Stimulated activated CD8-positive, alpha-beta memory T cell treated with anti-CD3 and anti-CD28 coated beads, Interleukin-12 subunit alpha, Interleukin-12 subunit beta, amount 100 ng/mL, for 24 hours (primary cell): ENCODE results near the gene RNF34.

ENCODE experiments used
- DNase-seq: peaks from one replicate; pipeline ENCODE4 v3.0.0-alpha.2; 2020; ENCODE audit errors: extremely low read depth

The RNF34 gene

DNA sequence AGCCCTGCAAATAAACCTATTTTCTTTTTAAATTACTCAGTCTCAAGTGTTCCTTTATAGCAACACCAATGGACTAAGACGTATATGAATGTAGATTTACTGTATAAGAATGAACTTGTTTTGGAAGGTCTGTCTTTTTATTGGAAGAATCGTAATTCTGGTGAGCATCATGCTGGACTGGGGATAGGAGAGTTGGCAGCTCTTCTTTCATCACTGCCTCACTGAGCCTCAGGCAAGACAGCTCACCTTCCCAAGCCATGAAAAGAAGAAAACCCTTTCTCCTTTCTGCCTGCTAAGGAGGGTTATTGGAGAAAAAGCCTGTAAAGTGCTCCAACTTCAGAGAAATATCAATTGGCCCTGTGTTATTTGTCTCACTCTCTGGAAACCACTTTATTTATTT lies 9.1 kb upstream of the RNF34 start:
- no peak for DNase-seq

DNA sequence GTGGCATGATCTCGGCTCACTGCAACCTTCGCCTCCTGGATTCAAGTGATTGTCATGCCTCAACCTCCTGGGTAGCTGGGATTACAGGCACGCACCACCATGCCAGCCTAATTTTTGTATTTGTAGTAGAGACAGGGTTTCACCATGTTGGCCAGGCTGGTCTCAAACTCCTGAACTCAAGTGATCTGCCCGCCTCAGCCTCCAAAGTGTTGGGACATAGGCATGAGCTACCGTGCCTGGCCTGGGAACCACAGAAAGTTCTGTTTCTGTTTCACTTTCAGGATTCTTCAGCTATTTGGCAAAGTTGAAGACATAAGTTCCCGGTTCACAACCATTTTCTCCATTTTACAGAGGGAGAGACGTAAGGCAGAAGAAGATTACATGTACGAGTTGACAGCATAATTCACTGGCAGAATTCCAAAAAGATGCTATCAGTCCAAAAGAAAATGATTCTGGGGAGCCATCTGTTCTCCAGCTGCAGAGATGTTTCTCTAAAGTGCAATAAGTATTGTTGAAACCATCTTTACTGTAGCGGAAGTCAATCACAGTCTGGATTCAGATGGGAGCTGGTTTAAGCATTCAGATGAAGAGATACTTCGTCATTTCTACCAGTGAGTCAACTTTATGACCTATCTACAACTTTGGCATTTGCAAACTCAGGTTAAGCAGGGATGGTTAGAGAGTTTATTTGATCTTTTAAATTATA lies 8.1 kb upstream of the RNF34 start:
- no peak for DNase-seq

DNA sequence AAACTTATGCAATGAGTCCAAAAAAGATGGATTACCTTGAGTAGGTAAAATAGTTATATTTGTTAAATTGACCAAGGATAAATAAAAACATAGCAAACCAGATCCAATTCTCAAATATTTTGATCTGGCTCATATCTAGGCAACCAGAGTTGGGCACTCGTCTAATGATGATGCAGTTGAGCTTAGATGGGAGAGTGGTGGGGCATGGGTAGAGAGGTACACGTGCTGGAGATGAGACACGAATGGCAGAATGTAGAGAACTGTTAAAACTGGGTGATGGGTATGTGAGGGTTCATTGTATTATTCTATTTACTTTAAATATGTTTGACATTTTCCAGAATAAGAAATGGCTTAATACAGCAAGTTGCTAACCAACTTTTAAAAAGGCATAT lies 7.6 kb upstream of the RNF34 start:
- no peak for DNase-seq

DNA sequence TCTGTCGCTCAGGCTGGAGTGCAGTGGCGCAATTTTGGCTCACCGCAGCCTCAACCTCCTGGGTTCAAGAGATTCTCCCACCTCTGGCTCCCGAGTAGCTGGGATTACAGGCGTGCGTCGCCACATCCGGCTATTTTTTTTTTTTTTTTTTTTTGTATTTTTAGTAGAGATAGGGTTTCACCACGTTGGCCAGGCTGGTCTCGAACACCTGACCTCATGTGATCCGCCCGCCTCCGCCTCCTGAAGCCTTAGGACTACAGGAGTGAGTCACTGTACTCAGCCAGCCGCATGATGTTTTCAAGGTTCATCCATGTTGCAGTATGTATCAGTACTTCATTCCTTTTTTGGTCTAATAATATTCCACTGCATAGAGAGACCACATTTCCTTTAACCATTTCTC lies 2.4 kb upstream of the RNF34 start:
- no peak for DNase-seq

DNA sequence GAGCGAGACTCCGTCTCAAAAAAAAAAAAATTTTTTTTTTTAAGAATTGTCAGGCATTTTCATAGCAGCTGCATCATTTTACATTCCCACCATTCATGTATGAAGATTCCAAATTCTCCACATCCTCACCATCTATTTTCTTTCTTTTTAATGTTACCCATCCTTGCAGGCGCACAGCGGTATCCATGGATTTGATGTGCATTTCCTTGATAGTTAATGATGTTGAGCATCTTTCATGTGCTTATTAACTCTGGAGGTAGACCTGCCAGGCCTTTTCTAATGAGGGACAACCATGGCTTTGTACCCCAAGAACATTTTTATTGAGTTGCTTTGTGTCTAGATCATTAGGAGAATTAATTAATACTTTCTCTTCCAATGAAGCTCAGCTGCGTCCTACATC lies 1.6 kb upstream of the RNF34 start:
- no peak for DNase-seq

DNA sequence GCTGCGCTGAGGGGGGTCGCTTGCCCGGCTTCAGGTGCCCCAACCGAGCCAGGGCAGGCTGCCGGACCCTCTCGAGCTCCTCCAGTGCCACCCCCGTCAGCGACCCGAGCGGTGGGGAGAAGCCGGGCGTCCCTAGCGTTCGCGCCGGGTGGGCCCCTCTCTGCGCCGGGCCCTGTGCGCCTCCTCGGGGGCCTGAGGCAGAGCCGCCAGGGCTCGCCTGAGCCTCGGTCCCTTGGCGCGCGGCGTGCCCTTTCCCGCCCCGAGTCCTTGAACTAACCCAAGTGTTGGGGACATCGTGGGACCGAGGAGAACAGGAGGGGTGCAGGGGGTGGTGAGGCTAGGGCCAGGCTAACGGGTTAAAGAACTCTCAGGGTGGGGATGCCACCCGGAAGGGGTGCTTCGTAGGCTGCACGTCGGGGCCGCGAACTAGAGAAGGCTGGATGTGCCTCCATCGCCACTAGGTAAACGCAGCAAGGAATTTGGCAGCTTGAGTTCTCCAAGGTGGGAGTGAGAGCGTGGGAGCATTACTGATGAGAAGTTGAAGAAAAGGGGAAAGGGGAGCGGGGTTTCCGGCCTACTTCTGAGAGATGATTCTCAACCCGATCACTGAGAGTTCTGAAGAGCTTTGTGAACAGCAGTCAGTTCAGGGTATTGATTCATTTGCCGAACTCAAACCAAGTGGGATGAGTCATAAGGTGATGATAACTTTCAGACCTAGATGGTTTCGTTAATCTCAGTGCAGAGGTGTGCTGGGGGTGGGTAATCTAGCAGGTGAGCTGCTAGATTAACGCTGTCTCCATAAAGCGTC lies 618 bp downstream of the RNF34 start:
- no peak for DNase-seq

DNA sequence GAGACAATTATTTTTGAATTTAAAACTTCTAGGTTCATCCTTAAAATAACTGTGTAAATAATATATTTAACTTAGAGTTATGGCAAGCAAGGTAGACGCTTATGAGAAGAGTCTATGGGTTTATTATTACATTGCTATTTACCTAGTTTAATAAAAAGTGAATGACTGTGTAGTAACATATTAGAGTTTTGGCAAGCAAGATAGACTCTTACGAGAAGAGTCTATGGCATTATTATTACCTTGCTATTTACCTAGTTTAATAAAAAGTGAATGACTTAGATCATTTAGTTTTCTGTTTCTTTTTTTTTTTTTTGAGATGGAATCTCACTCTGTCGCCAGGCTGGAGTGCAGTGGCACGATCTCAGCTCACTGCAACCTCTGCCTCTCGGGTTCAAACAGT lies 3.8 kb downstream of the RNF34 start:
- DNase-seq: no peak

DNA sequence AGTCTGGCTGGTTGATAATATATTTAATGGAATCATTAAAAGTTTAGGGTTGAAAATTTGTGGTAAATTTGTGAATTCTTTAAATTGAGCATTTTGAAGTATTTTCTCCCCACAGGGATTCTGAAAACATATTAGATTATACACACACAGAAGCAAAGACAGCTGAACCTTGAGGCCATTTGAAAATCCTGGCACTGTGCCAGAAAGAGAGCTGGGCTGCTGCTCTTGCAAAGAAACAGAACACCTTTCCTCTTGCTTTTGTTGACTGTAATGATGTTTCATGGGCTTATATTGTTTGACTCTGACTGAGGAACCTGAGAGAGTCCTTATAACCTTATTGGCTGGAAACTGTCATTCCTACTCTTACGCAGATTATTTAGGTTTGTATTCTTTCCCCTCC lies 4.8 kb downstream of the RNF34 start:
- DNase-seq: no peak

DNA sequence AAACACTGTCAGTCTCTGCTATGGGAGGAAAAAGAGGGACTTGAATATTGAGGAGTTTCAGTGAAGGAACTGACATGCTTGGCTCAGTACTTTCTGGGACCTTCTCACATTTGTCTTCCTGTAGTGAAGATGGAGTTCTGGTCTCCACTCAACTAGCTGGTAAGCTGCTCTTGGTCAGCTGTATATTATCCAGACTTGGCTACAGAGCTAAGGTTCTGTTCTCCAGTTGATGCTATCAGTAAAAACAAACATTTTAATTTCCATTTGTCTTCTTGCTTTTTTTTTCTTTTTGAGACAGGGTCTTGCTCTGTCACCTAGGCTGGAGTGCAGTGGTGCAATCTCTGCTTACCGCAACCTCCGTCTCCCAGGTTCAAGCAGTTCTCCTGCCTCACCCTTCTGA lies 5.3 kb downstream of the RNF34 start:
- no peak for DNase-seq

DNA sequence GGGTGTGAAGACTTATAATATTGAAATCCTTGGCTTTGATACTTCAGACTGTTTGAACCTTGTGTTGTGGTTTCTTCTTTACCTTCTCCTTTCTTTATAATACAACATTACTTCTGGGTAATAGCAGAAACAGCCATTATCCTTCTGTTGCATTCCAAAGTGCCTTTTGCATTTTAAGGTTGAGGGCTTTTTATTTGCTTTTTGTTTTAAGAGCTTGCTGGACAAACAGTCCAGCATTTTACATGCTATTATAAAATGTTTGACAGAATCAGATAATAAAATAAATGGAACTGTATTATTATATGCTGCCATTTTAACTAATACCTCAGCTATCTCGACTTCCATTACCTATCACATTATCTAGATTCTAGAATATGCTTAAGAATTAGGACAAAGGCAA lies 14.0 kb downstream of the RNF34 start:
- DNase-seq: no peak

DNA sequence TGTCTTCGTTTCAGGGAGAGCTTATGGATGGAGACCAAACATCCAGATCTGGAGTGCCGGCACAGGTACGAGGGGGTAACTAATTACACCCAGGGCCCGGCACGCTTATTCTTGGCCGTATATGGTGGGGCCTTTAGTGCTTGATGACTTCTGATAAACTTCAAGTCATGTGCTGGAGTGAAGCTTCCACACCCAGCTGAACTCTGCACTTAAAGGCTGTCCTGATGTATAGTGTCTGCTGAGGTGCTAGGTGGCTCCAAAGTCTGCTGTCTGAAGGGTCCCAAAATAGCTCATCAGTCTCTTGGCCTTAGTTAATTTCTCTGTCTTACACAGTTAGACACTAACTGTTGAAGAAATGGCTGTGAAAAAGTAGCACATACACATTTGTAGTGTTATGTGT lies 17.9 kb downstream of the RNF34 start:
- no peak for DNase-seq

DNA sequence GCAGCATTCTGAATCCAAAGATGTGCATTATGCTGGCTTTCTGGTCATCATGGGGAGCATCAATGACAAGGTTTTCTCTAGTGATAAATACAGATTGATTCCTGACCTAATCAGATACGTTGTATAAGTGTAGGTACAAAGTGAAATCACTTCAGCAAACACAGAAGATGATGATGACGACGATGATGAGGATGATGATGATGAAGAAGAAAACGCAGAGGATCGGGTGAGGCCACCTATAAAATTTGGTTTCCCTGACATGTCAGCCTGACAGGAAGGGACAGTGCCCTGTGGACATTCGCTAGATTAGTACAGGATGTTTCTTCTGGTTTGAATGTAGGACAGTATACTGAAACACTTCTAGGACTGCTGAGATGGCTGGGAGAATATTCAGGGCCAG lies 20.2 kb downstream of the RNF34 start:
- no peak for DNase-seq

DNA sequence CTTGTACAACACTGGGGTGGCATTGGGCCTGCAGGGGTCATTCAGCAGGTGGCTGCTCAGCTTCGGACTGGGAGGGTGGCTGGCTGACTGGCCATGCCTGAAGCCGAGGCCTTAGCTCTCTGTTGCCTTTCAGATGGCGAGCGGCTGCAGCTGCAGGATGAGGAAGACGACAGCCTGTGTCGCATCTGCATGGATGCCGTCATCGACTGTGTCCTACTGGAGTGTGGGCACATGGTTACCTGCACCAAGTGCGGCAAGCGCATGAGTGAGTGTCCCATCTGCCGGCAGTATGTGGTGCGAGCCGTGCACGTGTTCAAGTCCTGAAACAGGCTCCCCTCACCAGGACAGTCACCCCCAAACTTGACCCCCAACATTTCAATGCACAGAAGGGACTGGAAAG lies 23.3 kb downstream of the RNF34 start:
- no peak for DNase-seq

DNA sequence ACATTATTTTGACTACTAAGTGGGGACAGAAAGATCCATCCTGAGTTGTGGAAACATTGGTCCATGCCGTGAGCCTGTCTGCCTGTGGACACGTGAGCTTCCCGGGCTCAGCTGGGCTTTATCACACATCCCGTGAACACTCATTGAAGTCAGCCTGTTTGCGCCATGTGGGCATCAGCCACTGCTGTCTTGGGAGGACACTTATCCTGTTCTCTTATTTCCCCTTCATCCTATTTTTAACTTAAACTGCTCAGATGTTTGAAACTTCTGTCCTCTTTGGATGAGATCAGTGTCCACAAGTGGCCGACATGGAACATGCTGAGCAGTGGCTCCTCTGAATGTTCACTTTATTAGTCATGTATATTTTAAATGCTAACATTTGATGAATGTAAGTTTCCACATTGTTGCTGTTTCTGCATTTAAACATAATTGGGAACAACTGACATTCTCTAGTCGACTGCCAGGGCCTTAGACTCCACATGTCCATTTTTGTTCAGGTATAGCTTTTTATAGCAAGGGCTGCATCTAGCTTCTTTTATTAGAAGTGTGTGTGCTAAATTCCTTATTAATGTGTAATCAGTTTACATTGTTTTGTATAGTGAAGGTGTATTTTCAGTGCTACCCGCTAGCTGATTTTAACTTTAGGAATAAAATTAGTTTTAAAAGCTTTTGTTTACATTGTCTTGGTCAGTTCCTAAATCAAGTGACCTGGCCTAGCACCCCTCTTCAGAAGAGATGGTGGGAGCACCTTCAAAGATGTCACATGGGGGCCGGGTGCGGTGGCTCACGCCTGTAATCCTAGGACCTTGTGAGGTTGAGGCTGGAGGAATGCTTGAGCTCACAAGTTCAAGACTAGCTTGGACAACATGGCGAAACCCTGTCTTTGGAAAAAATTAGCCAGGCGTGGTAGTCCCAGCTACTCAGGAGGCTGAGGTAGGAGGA lies 24.0 kb downstream of the RNF34 start:
- DNase-seq: no peak

DNA sequence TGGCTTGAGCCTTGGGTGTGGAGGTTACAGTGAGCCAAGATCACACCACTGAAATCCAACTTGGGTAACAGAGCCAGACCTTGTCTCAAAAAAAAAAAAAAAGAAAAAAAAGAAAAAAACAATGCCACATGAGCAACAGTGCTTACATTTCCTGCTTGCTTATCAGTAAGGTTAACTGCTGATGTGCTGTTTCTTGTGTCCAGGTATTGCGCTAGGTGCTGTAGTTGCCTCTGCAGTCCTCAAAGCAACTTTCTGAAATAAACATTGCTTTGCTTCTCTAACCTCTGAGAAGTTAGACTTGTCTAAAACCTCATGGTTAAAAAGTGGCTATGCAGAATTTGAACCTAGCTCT lies 24.7 kb downstream of the RNF34 start:
- DNase-seq: no peak

DNA sequence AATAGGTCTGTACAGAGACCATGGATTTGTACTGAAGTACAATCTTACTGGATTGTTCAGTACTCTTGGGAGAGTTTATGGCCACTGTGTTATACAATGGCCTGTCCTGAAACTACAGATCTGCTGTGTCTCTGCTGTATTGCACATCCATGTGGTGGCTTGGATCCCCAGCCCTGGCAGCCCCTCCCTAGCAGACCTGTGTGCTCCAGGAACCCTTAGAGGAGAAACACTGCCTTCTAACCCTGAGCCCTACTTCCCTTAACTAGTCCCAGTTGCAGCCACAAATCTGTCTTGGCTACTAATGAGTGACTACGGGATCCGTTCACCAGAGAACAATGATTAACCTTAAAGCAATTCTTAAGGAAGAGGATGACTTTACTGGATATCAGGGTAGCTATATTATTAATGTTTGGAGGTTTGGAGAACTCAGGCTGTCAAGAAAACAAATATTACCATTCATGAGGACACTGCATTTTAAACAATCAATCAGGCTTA lies 27.7 kb downstream of the RNF34 start:
- no peak for DNase-seq

DNA sequence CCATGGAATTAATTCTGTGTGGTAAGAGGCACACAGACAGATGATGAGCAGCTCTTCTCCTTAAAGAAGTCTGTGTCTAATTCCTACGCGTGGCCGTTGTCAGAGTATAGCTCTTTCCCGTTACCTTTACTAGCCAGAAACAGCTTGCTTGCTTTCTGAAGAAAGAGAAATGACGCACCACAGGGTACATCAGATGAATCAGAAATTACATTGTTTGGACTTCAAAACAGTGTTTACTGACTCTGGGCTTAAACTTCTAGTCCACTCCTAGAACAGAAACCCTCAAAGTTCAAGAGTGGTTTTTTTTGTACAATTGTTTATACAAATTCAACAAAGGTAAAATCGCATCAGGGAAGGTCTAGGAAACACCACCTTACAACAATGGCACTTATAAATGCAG lies 29.0 kb downstream of the RNF34 start:
- no peak for DNase-seq

DNA sequence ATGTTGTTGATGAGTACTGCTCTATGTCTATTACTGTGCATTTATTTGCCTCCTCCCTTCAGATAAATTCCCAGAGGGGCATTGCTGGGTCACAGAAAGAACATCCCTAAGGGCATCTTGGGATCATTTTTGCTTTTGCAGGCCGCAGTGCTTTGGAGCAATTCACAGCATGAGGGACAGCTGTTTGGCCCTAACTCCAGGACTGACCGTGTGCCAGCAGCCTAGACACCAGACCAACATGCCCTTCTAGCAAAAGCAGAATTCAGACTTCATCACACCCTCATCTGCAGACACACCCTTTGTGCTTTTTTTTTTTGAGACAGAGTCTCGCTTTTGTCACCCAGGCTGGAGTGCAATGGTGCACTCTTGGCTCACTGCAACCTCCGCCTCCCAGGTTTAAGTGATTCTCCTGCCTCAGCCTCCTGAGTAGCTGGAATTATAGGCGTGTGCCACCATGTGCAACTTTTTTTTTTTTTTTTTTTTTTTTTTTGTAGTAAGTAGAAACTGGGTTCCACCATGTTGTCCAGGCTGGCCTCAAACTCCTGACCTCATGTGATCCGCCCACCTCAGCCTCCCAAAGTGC lies 31.0 kb downstream of the RNF34 start:
- no peak for DNase-seq

DNA sequence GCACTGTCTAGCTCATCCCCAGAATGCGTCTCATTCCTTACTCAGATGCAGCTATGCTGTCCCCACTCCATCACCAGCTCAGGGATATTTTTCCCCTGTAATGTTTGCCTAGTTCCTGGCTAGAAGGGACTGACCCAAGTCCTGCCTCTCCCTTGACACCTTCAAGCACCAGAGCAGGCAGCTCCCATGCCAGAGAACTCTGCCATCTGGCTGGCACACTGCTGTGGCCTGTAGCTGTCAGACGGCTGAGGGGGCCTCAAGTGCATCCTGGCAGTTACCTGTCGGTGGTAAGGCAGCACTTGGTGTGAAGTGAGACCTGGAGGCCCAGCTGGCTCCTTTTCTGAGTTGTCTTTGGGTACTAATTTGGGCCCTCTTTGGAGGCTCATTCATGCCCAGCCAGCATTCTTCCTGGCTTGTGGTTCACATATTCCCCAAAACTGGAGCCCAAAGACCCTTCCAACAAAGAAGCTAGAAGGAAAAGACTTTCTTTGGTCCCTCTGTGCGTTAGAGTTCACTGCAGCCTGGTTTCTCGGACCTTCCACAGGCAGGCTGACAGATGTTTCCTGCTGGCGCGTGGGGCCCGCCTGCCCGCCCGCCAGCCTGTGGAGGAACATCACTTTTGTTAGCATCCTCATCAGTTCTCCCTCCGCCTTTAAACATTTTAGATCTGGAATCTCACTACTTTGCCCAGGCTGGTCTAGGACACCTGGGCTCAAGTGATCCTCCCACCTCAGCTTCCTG lies 33.0 kb downstream of the RNF34 start:
- DNase-seq: no peak

DNA sequence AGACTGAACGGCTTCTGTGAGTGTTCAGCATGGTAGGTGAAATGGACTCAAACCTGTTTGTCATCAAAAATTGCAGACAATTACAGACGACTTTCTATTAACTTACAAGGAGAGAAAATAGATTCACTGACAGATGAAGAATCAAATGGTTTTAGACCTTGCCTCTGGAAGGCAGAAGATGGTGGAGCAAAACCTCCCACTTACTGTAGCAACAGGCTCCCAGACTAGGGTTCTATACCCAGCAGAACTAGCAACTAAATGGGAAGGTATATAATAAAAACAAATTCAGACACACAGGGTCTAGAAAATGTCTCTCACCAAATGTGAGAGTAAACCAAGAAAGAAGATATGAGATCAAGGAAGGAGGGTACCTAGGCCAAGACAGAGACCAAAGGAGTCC lies 36.8 kb downstream of the RNF34 start:
- no peak for DNase-seq

DNA sequence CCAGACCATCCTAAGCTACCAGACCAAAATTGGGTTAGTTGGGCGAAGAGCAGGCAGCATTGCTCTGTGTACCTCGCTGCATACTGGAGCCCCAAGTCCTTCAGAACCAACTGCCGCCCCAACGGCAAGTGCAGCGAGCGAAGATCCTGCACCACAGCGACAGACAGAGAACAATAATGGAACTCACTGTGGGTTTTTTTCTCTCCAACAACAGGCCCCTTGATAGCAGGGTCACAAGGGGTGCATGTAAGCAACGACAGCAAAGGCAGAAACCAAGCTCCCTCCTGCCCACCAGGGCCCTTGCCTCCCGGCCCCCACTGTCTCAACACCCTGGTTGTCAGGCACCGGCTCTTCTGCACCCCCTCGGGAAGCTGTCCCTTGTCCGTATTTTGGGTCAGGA lies 39.0 kb downstream of the RNF34 start:
- DNase-seq: no peak
